Type B pancreatic cell (in vitro differentiated cells): ENCODE measurements around the gene LSS. TPM values are rescaled to one million over a fixed set of nuclear protein-coding genes. Genes with fewer than 3 reads are reported as not detected.

ENCODE experiments used
- DNase-seq: peaks from one replicate; pipeline ENCODE4 v3.0.0; 2021; ENCODE audit warnings: mixed read lengths; ENCODE audit not compliant: unreplicated experiment; ENCODE audit errors: extremely low spot score
- H3K27ac Mint-ChIP-seq: 2 replicates; pipeline ENCODE4 v1.8.0; 2021; ENCODE audit warnings: mild to moderate bottlenecking, mixed read lengths
- H3K27me3 Mint-ChIP-seq: 2 replicates; pipeline ENCODE4 v1.8.0; 2021; ENCODE audit warnings: mixed read lengths
- H3K36me3 Mint-ChIP-seq: 2 replicates; pipeline ENCODE4 v1.8.0; 2021; ENCODE audit warnings: mixed read lengths
- H3K4me1 Mint-ChIP-seq: one replicate; pipeline ENCODE4 v1.8.0; 2021; ENCODE audit warnings: mixed read lengths; ENCODE audit not compliant: unreplicated experiment
- H3K4me3 Mint-ChIP-seq: 2 replicates; pipeline ENCODE4 v1.8.0; 2021; ENCODE audit warnings: mild to moderate bottlenecking, mixed read lengths
- H3K9me3 Mint-ChIP-seq: 2 replicates; pipeline ENCODE4 v1.8.0; 2021; ENCODE audit warnings: mixed read lengths
- total RNA-seq: library from RNA; stranded (reverse); gene quantifications from 2 replicates; pipeline ENCODE4 v1.2.1, GENCODE V29; 2021; ENCODE audit warnings: low replicate concordance
- TF ChIP-seq, protein P1 (sequence below): fragments of 200-600 bp; sonication (generic); conservative IDR thresholded peaks from 2 replicates; pipeline ENCODE4 v1.5.0; 2021; ENCODE audit warnings: antibody characterized with exemption, mild to moderate bottlenecking

The LSS gene
- total RNA-seq, 1 donor from 2014 or later = 70.2 TPM

DNA sequence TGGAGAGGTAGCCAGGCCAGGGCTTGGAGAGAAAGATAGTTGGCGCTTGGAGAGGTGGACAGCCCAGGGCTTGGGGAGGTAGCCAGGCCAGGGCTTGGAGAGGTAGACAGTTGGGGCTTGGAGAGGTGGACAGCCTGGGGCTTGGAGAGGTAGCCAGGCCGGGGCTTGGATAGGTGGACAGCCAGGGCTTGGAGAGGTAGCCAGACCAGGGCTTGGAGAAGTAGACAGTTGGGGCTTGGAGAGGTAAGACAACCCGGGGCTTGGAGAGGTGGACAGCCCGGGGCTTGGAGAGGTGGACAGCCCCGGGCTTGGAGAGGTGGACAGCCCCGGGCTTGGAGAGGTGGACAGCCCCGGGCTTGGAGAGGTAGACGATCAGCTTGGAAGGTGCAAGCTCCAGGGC, 7.7 kb downstream of the LSS start:
- Mint-ChIP-seq H3K27me3 (no peaks in the 10 kb centered on the region), H3K36me3 (peaks cover 12% of the 10 kb centered on the region), H3K9me3 (no peaks in the 10 kb centered on the region), H3K4me1 (peaks cover 7% of the 10 kb centered on the region), H3K4me3 (no peak overlapping the region), H3K27ac (no peak overlapping the region)
- TF ChIP-seq, protein P1, sequence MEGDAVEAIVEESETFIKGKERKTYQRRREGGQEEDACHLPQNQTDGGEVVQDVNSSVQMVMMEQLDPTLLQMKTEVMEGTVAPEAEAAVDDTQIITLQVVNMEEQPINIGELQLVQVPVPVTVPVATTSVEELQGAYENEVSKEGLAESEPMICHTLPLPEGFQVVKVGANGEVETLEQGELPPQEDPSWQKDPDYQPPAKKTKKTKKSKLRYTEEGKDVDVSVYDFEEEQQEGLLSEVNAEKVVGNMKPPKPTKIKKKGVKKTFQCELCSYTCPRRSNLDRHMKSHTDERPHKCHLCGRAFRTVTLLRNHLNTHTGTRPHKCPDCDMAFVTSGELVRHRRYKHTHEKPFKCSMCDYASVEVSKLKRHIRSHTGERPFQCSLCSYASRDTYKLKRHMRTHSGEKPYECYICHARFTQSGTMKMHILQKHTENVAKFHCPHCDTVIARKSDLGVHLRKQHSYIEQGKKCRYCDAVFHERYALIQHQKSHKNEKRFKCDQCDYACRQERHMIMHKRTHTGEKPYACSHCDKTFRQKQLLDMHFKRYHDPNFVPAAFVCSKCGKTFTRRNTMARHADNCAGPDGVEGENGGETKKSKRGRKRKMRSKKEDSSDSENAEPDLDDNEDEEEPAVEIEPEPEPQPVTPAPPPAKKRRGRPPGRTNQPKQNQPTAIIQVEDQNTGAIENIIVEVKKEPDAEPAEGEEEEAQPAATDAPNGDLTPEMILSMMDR = no peak
- DNase-seq = peak; percentile 39

GRCh38 chr21:46220275-46220810, 8.2 kb downstream of the LSS start:
- TF ChIP-seq, protein P1 = no peak
- Mint-ChIP-seq H3K27me3 (no peaks in the 10 kb centered on the region), H3K36me3 (peaks cover 7% of the 10 kb centered on the region), H3K9me3 (no peaks in the 10 kb centered on the region), H3K27ac (peak overlapping the region; percentile 15), H3K4me3 (no peak overlapping the region), H3K4me1 (peaks cover 4% of the 10 kb centered on the region)
- DNase-seq = peak; percentile 60

- DNase-seq = no peak
These were observed 8.9 kb downstream of the LSS start for GRCh38 chr21:46219591-46220239.

GRCh38 chr21:46218906-46219590, 9.5 kb downstream of the LSS start:
- no peaks in the 10 kb centered on the region for H3K9me3 Mint-ChIP-seq
- TF ChIP-seq, protein P1 = no peak
- no peak overlapping the region for H3K4me3 Mint-ChIP-seq
- peaks cover 5% of the 10 kb centered on the region for H3K36me3 Mint-ChIP-seq
- peaks cover 2% of the 10 kb centered on the region for H3K4me1 Mint-ChIP-seq
- no peak overlapping the region for H3K27ac Mint-ChIP-seq
- DNase-seq = peak; percentile 59
- no peaks in the 10 kb centered on the region for H3K27me3 Mint-ChIP-seq

More at GRCh38 chr21:46219591-46220239, 8.9 kb downstream of the LSS start:
- Mint-ChIP-seq H3K27me3 (no peaks in the 10 kb centered on the region), H3K4me1 (peaks cover 4% of the 10 kb centered on the region), H3K9me3 (no peaks in the 10 kb centered on the region), H3K27ac (peak overlapping the region; percentile 15), H3K4me3 (no peak overlapping the region), H3K36me3 (peaks cover 5% of the 10 kb centered on the region)
- TF ChIP-seq, protein P1 = no peak

DNA sequence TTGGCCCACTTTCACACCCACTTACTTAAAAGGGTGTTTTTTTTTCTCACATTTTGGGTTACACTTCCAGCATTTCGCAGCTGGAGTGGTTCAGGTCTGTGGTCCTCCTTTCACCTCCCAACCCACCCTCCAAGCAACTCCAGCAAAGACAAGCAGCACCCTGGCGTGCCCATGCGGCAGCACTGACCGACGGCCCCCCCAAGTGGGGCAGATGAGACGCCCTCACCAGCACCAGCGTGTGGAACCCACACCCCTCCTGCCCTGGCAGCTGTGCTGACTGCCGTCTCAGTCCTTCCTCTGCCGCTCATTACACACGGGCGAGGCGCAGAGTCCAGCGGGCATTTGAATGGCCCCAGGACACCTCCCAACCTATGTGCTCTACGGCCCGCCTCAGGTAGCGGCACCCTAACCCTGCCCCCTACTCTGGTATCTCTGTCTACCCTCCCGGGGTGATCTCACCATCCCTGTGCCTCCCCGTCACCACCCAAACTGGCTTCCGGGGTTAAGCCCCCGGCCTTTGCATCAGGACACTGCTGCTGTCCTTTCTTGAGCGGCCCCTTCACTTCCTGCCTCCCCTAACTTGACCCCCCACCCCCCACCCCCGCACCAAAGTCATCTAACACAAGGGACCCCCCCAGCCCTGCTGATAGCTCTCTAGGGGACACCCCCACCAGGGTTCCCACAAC, 10.9 kb downstream of the LSS start:
- Mint-ChIP-seq H3K4me1 (no peaks in the 10 kb centered on the region), H3K27me3 (no peaks in the 10 kb centered on the region), H3K9me3 (no peaks in the 10 kb centered on the region), H3K4me3 (no peak overlapping the region), H3K36me3 (peaks cover 5% of the 10 kb centered on the region), H3K27ac (no peak overlapping the region)
- DNase-seq = peak; percentile 61
- TF ChIP-seq, protein P1 = no peak
